Ovary (tissue), 9 donors: ENCODE results near the gene METTL3. TPM values are rescaled to one million over a fixed set of nuclear protein-coding genes. Genes with fewer than 3 reads are reported as not detected.

Experiments used
- DNase-seq, 5 donors: peaks; one replicate each; pipeline ENCODE4 v3.0.0-alpha.2; 2019 to 2020
- H3K27ac ChIP-seq, 2 donors: fragments of 200-600 bp; one replicate each; pipeline versions ENCODE4 v1.5.1 to v1.8.0; 2019 to 2022
- H3K27me3 ChIP-seq: fragments of 200-600 bp; one replicate; pipeline ENCODE4 v1.8.0; 2022
- H3K36me3 ChIP-seq: fragments of 200-600 bp; sonication (generic); one replicate; pipeline ENCODE4 v1.5.1; 2019
- H3K4me1 ChIP-seq: one replicate; pipeline ENCODE4 v1.8.1; 2013; ENCODE audit warnings: mild to moderate bottlenecking, moderate library complexity; ENCODE audit not compliant: insufficient read depth
- H3K4me3 ChIP-seq: fragments of 200-600 bp; sonication (generic); one replicate; pipeline ENCODE4 v1.5.1; 2017
- H3K9me3 ChIP-seq, 2 donors: fragments of 200-600 bp in 1 of 2; sonication (generic) in 1 of 2; one replicate each; pipeline versions ENCODE4 v1.5.1 to v1.8.1; 2013 to 2019; ENCODE audit warnings: mild to moderate bottlenecking in 1 of 2, moderate library complexity in 1 of 2
- CTCF ChIP-seq, 3 donors: fragments of 450-650 bp in 2 of 3; fragments of 200-600 bp in 1 of 3; IDR thresholded peaks; one replicate each; pipeline versions ENCODE4 v1.5.1 to v1.8.0; 2016 to 2022; ENCODE audit warnings: antibody characterized with exemption in 3 of 3, mild to moderate bottlenecking in 1 of 3
- EP300 ChIP-seq: sonication (generic); formaldehyde crosslinking; IDR thresholded peaks from one replicate; pipeline ENCODE4 v1.6.1; 2017; ENCODE audit warnings: antibody characterized with exemption
- POLR2A ChIP-seq: fragments of 450-650 bp; IDR thresholded peaks from one replicate; pipeline ENCODE4 v1.6.1; 2017; ENCODE audit warnings: antibody characterized with exemption, mild to moderate bottlenecking, moderate library complexity
- WGBS, 3 donors: extraction: QIAGEN DNeasy Blood & Tissue Kit in 1 of 3; methylation state at CpG; one replicate each; pipeline versions ENCODE4 v1.1.5 to v1.1.7; 2013 to 2017; 5-methylcytosine and 5-hydroxymethylcytosine counted together
- intact Hi-C, 4 donors: fragments of 100-400 bp; cut with DNase I; formaldehyde crosslinking; loops; one replicate each; pipeline versions ENCODE4 v1.11.0 to v1.15.1; 2022 to 2023
- polyA plus RNA-seq, 2 donors: library from polyadenylated mRNA; stranded (reverse); fragments of 200-250 nt in 1 of 2; fragments of 350-450 nt in 1 of 2; fragmentation: Illumina TruSeq in 1 of 2; extraction: RNeasy Lipid Tissue Mini Kit (QIAGEN cat#74804) in 1 of 2; gene quantifications; one replicate each; pipeline ENCODE4 v1.2.3, GENCODE V29; 2013 to 2014
- total RNA-seq, 7 donors: library from RNA; depleted of rRNA in 2 of 7; stranded (reverse); fragments of >200 nt in 2 of 7; fragmentation: NEBNext Ultra II Directional in 3 of 7; extraction: Animal tissue kit (Norgen Biotek cat#: 25700) in 3 of 7; gene quantifications; one replicate each; pipeline versions ENCODE4 v1.1.0 to v1.2.4, GENCODE V29; 2016 to 2023
- donor health status: DM: no; HTN: no; CAD: no; lungs with moderate emphysema.
- donor health status: DM: no; HTN: no; CAD: no.
- donor health status: Bipolar disorder and iron deficiency.
- donor health status: DM: yes; HTN: yes; CAD: no.
- donor health status: DM: no; HTN: no; CAD: no.
- donor health status: DM: yes; HTN: yes; CAD: no.

The METTL3 gene
- total and polyA plus RNA-seq, 9 donors, result 36.3 to 61.5 (median 40.9) TPM

GRCh38 chr14:21454843-21455544 is 56.1 kb downstream of the METTL3 start:
- H3K36me3 ChIP-seq, result no peaks in the 10 kb centered on the region
- TF ChIP-seq POLR2A (no peak), CTCF (IDR thresholded peaks at IDR 0.05) (no peak), EP300 (no peak)
- intact Hi-C loops, result loop anchor here in 1 of 4 donors (10.0 kb wide), 1 partner anchor 100 kb away; no protein-coding TSS in a partner anchor
- H3K27ac ChIP-seq, result no peak overlapping the region
- no peak for DNase-seq
- WGBS, 3 donors, result 12 to 20% (median 15%) methylated on average over 15 of the region's 15 CpGs
- H3K27me3 ChIP-seq, result no peaks in the 10 kb centered on the region
- H3K9me3 ChIP-seq, result no peaks in the 10 kb centered on the region
- peak overlapping the region; percentile 91 for H3K4me3 ChIP-seq
- peaks cover 4% of the 10 kb centered on the region for H3K4me1 ChIP-seq

GRCh38 chr14:21449899-21450216 is 61.3 kb downstream of the METTL3 start:
- intact Hi-C loops, result loop anchor here in 1 of 4 donors (10.0 kb wide), 1 partner anchor 105 kb away; no protein-coding TSS in a partner anchor

More at GRCh38 chr14:21449899-21450216, 61.3 kb downstream of the METTL3 start:
- no peak for TF ChIP-seq CTCF (IDR thresholded peaks at IDR 0.05)
- no peak for TF ChIP-seq EP300
- TF ChIP-seq POLR2A, result no peak
- no peak for DNase-seq
- WGBS, 3 donors, result 86 to 93% (median 93%) methylated on average over 1 of the region's 1 CpG
- no peak overlapping the region for H3K27ac ChIP-seq
- no peaks in the 10 kb centered on the region for H3K9me3 ChIP-seq
- H3K4me3 ChIP-seq, result no peak overlapping the region
- no peaks in the 10 kb centered on the region for H3K36me3 ChIP-seq
- no peaks in the 10 kb centered on the region for H3K27me3 ChIP-seq
- H3K4me1 ChIP-seq, result peaks cover 1% of the 10 kb centered on the region

Other genes starting within 250 kb of the METTL3 start
- 100 to 1,000 TPM; 427 to 633 (median 479) TPM for gene HNRNPC, start 241.9 kb downstream of the METTL3 start, total RNA-seq
- 100 to 1,000 TPM; 626 to 913 TPM for gene HNRNPC, start 241.9 kb downstream of the METTL3 start, polyA plus RNA-seq
- gene RPGRIP1, start 231.3 kb downstream of the METTL3 start, total RNA-seq, result under 1 TPM in 2 of 7 donors, not detected in 5; 0.34 to 0.42 TPM
- under 1 TPM; 0.15 to 0.28 TPM for gene RPGRIP1, start 231.3 kb downstream of the METTL3 start, polyA plus RNA-seq
- 10 to 100 TPM; 41.3 to 75.3 (median 64.2) TPM for gene SUPT16H, start 127.3 kb downstream of the METTL3 start, total RNA-seq
- 10 to 100 TPM; 58.7 to 75.6 TPM for gene SUPT16H, start 127.3 kb downstream of the METTL3 start, polyA plus RNA-seq
- 10 to 100 TPM; 36.0 to 79.3 (median 66.9) TPM for gene CHD8, start 55.2 kb downstream of the METTL3 start, total RNA-seq
- gene CHD8, start 55.2 kb downstream of the METTL3 start, polyA plus RNA-seq, result 10 to 100 TPM; 27.1 to 56.6 TPM
- gene RAB2B, start 34.4 kb downstream of the METTL3 start, total RNA-seq, result 10 to 100 TPM; 18.4 to 28.7 (median 25.0) TPM
- gene RAB2B, start 34.4 kb downstream of the METTL3 start, polyA plus RNA-seq, result 10 to 100 TPM; 15.8 to 53.7 TPM
- 10 to 100 TPM; 22.7 to 75.3 (median 64.4) TPM for gene TOX4, start 34.1 kb downstream of the METTL3 start, total RNA-seq
- 10 to 100 TPM; 21.8 to 73.8 TPM for gene TOX4, start 34.1 kb downstream of the METTL3 start, polyA plus RNA-seq
- 10 to 100 TPM; 11.9 to 38.8 (median 22.8) TPM for gene SALL2, start 15.0 kb upstream of the METTL3 start, total RNA-seq
- gene SALL2, start 15.0 kb upstream of the METTL3 start, polyA plus RNA-seq, result 10 to 100 TPM; 25.9 to 32.7 TPM
- gene OR10G3, start 68.7 kb upstream of the METTL3 start, total RNA-seq, result not detected
- gene OR10G3, start 68.7 kb upstream of the METTL3 start, polyA plus RNA-seq, result not detected
- gene OR10G2, start 123.6 kb upstream of the METTL3 start, total RNA-seq, result not detected
- not detected for gene OR10G2, start 123.6 kb upstream of the METTL3 start, polyA plus RNA-seq
- not detected for gene OR4E2, start 142.5 kb upstream of the METTL3 start, total RNA-seq
- gene OR4E2, start 142.5 kb upstream of the METTL3 start, polyA plus RNA-seq, result not detected
- gene OR4E1, start 162.5 kb upstream of the METTL3 start, total RNA-seq, result not detected
- not detected for gene OR4E1, start 162.5 kb upstream of the METTL3 start, polyA plus RNA-seq